ENCODE results near the gene ZNF581. TPM values are rescaled to one million over a fixed set of nuclear protein-coding genes. Genes with fewer than 3 reads are reported as not detected.

Gene ZNF581
- total RNA-seq, 2 donors from 2014 or later = 47.2 to 48.7 TPM

GRCh38 chr19:55658846-55659459, 15.5 kb downstream of the ZNF581 start:
- H3K4me1 ChIP-seq (ENCODE audit: control insufficient read depth, insufficient read depth, low read length) = peaks cover 5% of the 10 kb centered on the region
- no peak overlapping the region for H3K27ac ChIP-seq (ENCODE audit: low read depth, low read length)
- peaks cover 41% of the 10 kb centered on the region for H3K36me3 ChIP-seq (ENCODE audit: control insufficient read depth, insufficient read depth, low read length)
- no peak overlapping the region for H3K4me3 Mint-ChIP-seq
- TF ChIP-seq CTCF (conservative IDR thresholded peaks at IDR 0.05) = no peak
- H3K27me3 ChIP-seq (ENCODE audit: control insufficient read depth, insufficient read depth, low read length, poor library complexity, severe bottlenecking) = no peaks in the 10 kb centered on the region
- H3K9me3 ChIP-seq (ENCODE audit: control insufficient read depth, low read length) = no peaks in the 10 kb centered on the region
- H3K9me3 Mint-ChIP-seq = no peaks in the 10 kb centered on the region
- H3K27ac Mint-ChIP-seq = peak overlapping the region; percentile 68
- no peak for DNase-seq
- H3K4me3 ChIP-seq (ENCODE audit: low read length) = no peak overlapping the region
- no peak overlapping the region for H3K9ac ChIP-seq (ENCODE audit: extremely low read depth, low read length, poor library complexity, severe bottlenecking)
- WGBS, 2 experiments (ENCODE audit: insufficient coverage in 1 of 2, insufficient read length in 1 of 2) = 95% methylated on average over 31 to 37 of the region's 37 CpGs
- no peaks in the 10 kb centered on the region for H3K27me3 Mint-ChIP-seq (ENCODE audit: insufficient read depth)
- peaks cover 39% of the 10 kb centered on the region for H3K36me3 Mint-ChIP-seq (ENCODE audit: low read depth)
- H3K4me1 Mint-ChIP-seq = peaks cover 22% of the 10 kb centered on the region

- H3K36me3 ChIP-seq (ENCODE audit: control insufficient read depth, insufficient read depth, low read length) = peaks cover 49% of the 10 kb centered on the region
- 94 to 100% methylated on average over 2 to 7 of the region's 9 CpGs for WGBS, 2 experiments (ENCODE audit: insufficient coverage in 1 of 2, insufficient read length in 1 of 2)
- no peak overlapping the region for H3K4me3 ChIP-seq (ENCODE audit: low read length)
- DNase-seq = no peak
- H3K27ac ChIP-seq (ENCODE audit: low read depth, low read length) = no peak overlapping the region
- H3K9me3 ChIP-seq (ENCODE audit: control insufficient read depth, low read length) = no peaks in the 10 kb centered on the region
- Mint-ChIP-seq H3K36me3 (ENCODE audit: low read depth) (peaks cover 48% of the 10 kb centered on the region), H3K4me3 (no peak overlapping the region), H3K27me3 (ENCODE audit: insufficient read depth) (no peaks in the 10 kb centered on the region), H3K9me3 (no peaks in the 10 kb centered on the region), H3K4me1 (peaks cover 22% of the 10 kb centered on the region), H3K27ac (peak overlapping the region; percentile 68)
- TF ChIP-seq CTCF (conservative IDR thresholded peaks at IDR 0.05) = no peak
- peaks cover 5% of the 10 kb centered on the region for H3K4me1 ChIP-seq (ENCODE audit: control insufficient read depth, insufficient read depth, low read length)
- no peaks in the 10 kb centered on the region for H3K27me3 ChIP-seq (ENCODE audit: control insufficient read depth, insufficient read depth, low read length, poor library complexity, severe bottlenecking)
- H3K9ac ChIP-seq (ENCODE audit: extremely low read depth, low read length, poor library complexity, severe bottlenecking) = no peak overlapping the region
Measured at GRCh38 chr19:55659822-55660221, 16.4 kb downstream of the ZNF581 start.

- TF ChIP-seq CTCF (conservative IDR thresholded peaks at IDR 0.05) = no peak
- H3K36me3 Mint-ChIP-seq (ENCODE audit: low read depth) = peaks cover 50% of the 10 kb centered on the region
- no peak overlapping the region for H3K4me3 ChIP-seq (ENCODE audit: low read length)
- H3K36me3 ChIP-seq (ENCODE audit: control insufficient read depth, insufficient read depth, low read length) = peaks cover 52% of the 10 kb centered on the region
- H3K9me3 ChIP-seq (ENCODE audit: control insufficient read depth, low read length) = no peaks in the 10 kb centered on the region
- peaks cover 22% of the 10 kb centered on the region for H3K4me1 Mint-ChIP-seq
- no peaks in the 10 kb centered on the region for H3K27me3 Mint-ChIP-seq (ENCODE audit: insufficient read depth)
- no peak overlapping the region for H3K9ac ChIP-seq (ENCODE audit: extremely low read depth, low read length, poor library complexity, severe bottlenecking)
- peak overlapping the region; percentile 35 for H3K27ac Mint-ChIP-seq
- H3K27ac ChIP-seq (ENCODE audit: low read depth, low read length) = no peak overlapping the region
- WGBS, 2 experiments (ENCODE audit: insufficient coverage in 1 of 2, insufficient read length in 1 of 2) = 81 to 98% methylated on average over 3 to 8 of the region's 12 CpGs
- H3K4me1 ChIP-seq (ENCODE audit: control insufficient read depth, insufficient read depth, low read length) = peaks cover 5% of the 10 kb centered on the region
- no peaks in the 10 kb centered on the region for H3K9me3 Mint-ChIP-seq
- H3K4me3 Mint-ChIP-seq = no peak overlapping the region
- H3K27me3 ChIP-seq (ENCODE audit: control insufficient read depth, insufficient read depth, low read length, poor library complexity, severe bottlenecking) = no peaks in the 10 kb centered on the region
- DNase-seq = no peak
Measured at GRCh38 chr19:55660404-55660803, 17.0 kb downstream of the ZNF581 start.

Data from endodermal cell (in vitro differentiated cells).